Dendritic cell treated with granulocyte-macrophage colony-stimulating factor and Interleukin-4, amounts not matched to agents 40 ng/mL and 50 ng/mL, for 4 days (primary cell): ENCODE data around the gene GDPD4.

Experiments
- H3K27ac Mint-ChIP-seq: one replicate; pipeline ENCODE4 v1.8.0; 2022; ENCODE audit warnings: mild to moderate bottlenecking, mixed read lengths
- H3K27me3 Mint-ChIP-seq: one replicate; pipeline ENCODE4 v1.8.0; 2022; ENCODE audit warnings: mild to moderate bottlenecking, mixed read lengths
- H3K36me3 Mint-ChIP-seq: one replicate; pipeline ENCODE4 v1.8.0; 2022; ENCODE audit warnings: low read depth, mixed read lengths
- H3K4me1 Mint-ChIP-seq: one replicate; pipeline ENCODE4 v1.8.0; 2022; ENCODE audit warnings: low read depth, mixed read lengths
- H3K4me3 Mint-ChIP-seq: one replicate; pipeline ENCODE4 v1.8.0; 2022; ENCODE audit warnings: mild to moderate bottlenecking, moderate library complexity, mixed read lengths
- H3K9me3 Mint-ChIP-seq: one replicate; pipeline ENCODE4 v1.8.0; 2022; ENCODE audit warnings: mixed read lengths
- intact Hi-C: fragments of 100-400 bp; cut with micrococcal nuclease; formaldehyde crosslinking; loops from one replicate; pipeline ENCODE4 v1.15.0; 2022

The GDPD4 gene, protein sequence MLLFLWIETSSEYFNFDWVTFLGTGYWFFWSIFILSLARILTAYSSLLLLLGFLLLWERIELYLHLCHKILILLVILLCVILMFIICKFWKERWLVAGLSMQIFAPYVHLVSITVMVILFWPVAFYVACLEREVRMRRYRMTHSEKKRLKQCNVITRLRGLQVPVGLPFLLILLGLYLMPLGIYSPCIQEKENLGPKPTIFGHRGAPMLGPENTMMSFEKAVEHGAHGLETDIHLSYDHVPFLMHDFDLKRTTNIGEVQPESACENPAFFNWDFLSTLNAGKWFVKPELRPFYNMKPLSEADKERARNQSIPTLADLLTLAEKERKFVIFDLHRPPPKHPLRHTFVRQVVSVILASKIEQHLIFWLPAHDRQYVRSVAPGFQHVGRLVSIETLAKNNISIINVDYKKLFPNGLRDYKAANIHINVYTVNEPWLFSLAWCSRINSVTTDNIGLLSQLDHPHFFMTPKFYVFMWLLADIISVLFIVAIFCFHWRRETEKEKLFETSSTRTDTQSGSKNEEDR

DNA sequence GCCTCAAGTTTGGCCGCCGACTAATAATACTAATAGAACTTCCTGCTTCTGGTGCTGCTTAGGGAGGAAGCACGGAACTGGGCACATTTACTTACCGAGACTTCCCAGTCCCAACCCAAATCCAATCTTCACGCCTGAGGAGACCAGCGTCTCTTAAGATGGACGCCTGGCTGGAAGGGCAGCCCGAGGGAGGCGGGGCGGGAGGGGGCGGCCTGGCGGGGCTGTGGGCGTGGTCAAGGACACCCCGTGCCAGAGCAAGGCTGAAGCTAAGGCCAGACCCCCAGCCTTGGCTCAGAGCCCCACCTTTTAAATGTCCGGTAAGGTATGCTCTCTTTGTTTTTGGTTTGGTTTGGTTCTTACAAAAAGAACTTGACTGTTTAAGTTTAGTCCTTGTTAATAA lies at the start of gene GDPD4:
GDPD4 (minus strand) TSS at position 177 of the 400 bp plus-strand sequence. CDS start 16,549 bp downstream, outside the sequence.
- H3K9me3 Mint-ChIP-seq = no peaks in the 10 kb centered on the region
- no peak within 1 kb of the TSS for H3K27ac Mint-ChIP-seq
- H3K27me3 Mint-ChIP-seq = peaks cover 1% of the 10 kb centered on the region
- no peak within 1 kb of the TSS for H3K4me3 Mint-ChIP-seq
- no peaks in the 10 kb centered on the region for H3K36me3 Mint-ChIP-seq
- H3K4me1 Mint-ChIP-seq = no peaks in the 10 kb centered on the region
- intact Hi-C loops = no loop called here

DNA sequence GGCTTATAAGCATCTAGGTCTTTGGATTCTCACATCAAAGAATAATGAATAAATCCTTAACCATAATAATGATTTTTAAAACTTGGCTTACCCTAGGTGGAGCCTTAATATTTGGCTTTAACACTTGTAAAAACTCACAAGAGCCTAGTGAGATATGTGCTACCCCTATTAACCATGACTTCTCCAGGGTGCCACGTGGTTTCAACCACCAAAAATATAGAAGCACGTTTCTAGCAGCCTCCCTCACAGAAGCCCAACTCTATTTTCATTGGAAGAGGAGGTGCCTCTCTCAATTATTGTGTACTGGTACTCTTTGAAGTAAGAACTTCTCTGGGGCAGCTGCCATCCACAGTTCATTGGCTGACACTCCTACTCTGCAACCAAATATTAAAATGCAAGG lies 46.5 kb upstream of the GDPD4 start:
- Mint-ChIP-seq H3K9me3 (no peaks in the 10 kb centered on the region), H3K4me3 (no peak overlapping the region), H3K27me3 (no peaks in the 10 kb centered on the region), H3K27ac (no peak overlapping the region), H3K36me3 (peaks cover 64% of the 10 kb centered on the region), H3K4me1 (no peaks in the 10 kb centered on the region)
- intact Hi-C loops = no loop called here

DNA sequence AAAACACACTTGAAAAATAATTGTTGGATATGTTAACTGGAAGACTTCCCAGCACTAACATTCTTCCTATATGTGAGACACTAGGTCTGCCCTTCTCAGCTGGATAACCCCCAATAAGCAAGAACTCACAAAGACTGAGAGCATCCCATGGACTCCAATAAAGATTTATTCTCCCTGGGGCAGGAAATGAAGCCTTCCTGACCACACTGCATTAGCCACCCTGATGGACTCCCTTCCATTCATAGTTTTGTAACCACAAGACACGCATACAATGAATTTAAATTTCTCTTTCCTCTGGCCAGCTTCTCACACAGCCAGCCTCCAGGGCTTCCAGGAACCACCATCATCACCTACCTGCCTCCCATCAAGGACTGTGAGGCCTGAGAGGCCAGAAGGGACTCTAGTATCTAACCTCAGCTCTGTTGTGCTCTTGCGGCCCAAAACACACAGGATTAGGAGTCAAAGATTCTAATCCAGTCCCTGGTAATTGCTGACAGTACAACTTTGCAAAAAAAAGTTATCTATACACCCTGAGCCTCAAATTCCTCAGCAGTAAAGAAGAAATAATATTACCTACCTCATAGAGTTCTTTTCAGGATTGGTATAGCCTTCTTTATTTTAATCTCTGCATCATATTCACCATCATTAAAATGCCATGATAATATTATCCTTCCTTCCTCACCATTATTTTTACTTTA lies 45.6 kb upstream of the GDPD4 start:
- peaks cover 73% of the 10 kb centered on the region for H3K36me3 Mint-ChIP-seq
- no peak overlapping the region for H3K27ac Mint-ChIP-seq
- H3K4me3 Mint-ChIP-seq = no peak overlapping the region
- intact Hi-C loops = no loop called here
- no peaks in the 10 kb centered on the region for H3K4me1 Mint-ChIP-seq
- no peaks in the 10 kb centered on the region for H3K9me3 Mint-ChIP-seq
- no peaks in the 10 kb centered on the region for H3K27me3 Mint-ChIP-seq

DNA sequence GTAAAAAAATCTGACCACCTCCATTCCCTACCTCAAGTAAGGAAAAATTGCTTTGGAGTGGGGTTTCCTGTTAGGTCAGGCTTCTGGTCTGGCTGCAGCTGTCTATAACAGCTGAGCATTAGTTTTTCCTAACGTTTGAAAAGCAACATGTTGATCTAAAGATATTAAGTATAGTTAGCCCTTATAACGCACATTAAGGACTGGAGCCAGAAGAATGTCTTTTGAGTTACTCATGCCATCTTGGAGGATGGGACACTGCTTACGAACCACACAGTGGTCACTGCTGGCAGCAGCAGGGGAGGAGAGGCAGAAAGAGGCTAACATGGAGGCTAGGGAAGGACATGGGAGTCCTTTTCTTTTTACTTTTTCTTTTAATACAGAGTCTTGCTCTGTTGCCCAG lies 44.1 kb upstream of the GDPD4 start:
- H3K27me3 Mint-ChIP-seq = no peaks in the 10 kb centered on the region
- H3K36me3 Mint-ChIP-seq = peaks cover 88% of the 10 kb centered on the region
- peaks cover 5% of the 10 kb centered on the region for H3K4me1 Mint-ChIP-seq
- no peak overlapping the region for H3K4me3 Mint-ChIP-seq
- no peaks in the 10 kb centered on the region for H3K9me3 Mint-ChIP-seq
- H3K27ac Mint-ChIP-seq = no peak overlapping the region
- intact Hi-C loops = no loop called here

DNA sequence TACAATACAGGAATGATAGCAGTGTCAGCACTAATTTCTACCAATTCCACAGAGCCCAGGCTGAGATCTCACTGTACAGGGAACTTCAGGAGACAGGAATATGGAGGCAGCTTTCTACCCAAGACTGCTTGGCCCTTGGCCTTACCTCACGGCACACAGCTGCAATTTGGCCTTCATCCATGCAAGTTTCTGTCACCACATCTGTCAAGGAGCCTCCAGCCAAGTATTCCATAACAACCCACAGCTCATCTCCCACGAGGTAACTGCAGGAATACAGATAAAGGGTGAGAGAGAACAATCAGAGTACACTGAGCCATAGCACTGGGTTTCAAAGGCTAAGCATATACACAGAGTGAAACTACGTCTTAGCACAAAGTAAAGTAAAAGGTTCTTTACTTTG lies 39.0 kb upstream of the GDPD4 start:
- Mint-ChIP-seq H3K27ac (no peak overlapping the region), H3K4me1 (peaks cover 17% of the 10 kb centered on the region), H3K9me3 (no peaks in the 10 kb centered on the region), H3K27me3 (no peaks in the 10 kb centered on the region), H3K36me3 (peaks cover 80% of the 10 kb centered on the region), H3K4me3 (no peak overlapping the region)
- intact Hi-C loops = no loop called here

DNA sequence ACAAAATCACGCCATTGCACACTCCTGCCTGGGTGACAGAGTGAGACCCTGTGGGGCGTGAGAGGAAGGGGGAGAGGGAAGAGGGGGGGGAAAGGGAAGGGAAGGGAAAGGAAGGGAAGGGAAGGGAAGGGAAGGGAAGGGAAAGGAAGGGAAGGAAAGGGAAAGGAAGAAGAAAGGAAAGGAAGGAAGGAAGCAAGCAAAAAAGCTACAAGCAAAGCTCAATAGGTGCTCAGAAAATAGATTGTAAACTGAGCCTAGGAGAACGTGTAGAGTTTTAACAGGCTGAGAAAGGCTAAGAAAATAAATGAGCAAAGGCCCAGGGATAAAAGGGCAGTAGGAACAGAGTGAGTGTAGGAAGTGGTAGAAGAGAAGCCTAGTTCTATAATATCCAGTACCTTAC lies 30.8 kb upstream of the GDPD4 start:
- Mint-ChIP-seq H3K27ac (no peak overlapping the region), H3K4me1 (peaks cover under 1% of the 10 kb centered on the region), H3K4me3 (no peak overlapping the region), H3K9me3 (no peaks in the 10 kb centered on the region), H3K27me3 (no peaks in the 10 kb centered on the region), H3K36me3 (peaks cover 24% of the 10 kb centered on the region)
- intact Hi-C loops = loop anchor here (10.0 kb wide), 1 partner anchor 213 kb away; no protein-coding TSS in a partner anchor

DNA sequence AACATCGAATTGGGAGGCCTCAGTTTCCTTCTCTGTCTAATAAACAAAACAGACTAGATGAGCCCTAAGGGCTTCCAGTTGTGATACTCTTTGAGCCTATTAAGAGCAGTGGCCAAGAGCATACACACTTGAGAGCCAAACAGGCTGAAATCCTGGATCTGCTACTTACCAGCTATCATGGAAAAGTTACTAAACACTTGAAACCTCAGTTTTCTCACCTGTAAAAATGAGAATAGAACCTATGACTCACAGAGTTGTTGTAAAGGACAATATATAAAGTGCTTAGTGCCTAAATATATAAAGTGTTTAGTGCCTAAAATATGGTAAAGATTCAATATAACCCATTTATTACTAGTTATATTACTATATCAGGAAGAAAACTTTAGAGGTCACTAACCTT lies 23.7 kb upstream of the GDPD4 start:
- H3K9me3 Mint-ChIP-seq = no peaks in the 10 kb centered on the region
- H3K36me3 Mint-ChIP-seq = peaks cover 71% of the 10 kb centered on the region
- H3K27ac Mint-ChIP-seq = no peak overlapping the region
- intact Hi-C loops = no loop called here
- no peaks in the 10 kb centered on the region for H3K27me3 Mint-ChIP-seq
- H3K4me1 Mint-ChIP-seq = peaks cover 4% of the 10 kb centered on the region
- no peak overlapping the region for H3K4me3 Mint-ChIP-seq

DNA sequence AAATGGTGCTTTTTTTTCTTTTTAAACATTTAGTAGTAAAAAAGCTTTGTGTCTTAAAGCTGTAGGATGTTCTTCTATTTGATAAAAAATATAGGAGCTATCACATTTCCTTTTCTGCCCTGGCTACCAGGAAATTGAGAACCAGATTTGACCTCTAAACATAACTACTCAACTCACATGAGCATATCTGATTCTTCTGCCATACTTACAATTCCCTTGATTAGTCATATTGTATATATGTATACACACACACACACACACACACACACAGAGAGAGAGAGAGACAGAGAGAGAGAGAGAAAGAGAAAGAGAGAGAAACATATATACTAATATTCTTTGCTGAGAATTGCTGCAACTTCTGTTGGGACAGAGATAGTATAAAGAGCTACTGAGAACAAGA lies 23.0 kb upstream of the GDPD4 start:
- H3K27ac Mint-ChIP-seq = no peak overlapping the region
- H3K9me3 Mint-ChIP-seq = no peaks in the 10 kb centered on the region
- intact Hi-C loops = no loop called here
- no peaks in the 10 kb centered on the region for H3K27me3 Mint-ChIP-seq
- H3K4me3 Mint-ChIP-seq = no peak overlapping the region
- peaks cover 71% of the 10 kb centered on the region for H3K36me3 Mint-ChIP-seq
- H3K4me1 Mint-ChIP-seq = peaks cover 4% of the 10 kb centered on the region

DNA sequence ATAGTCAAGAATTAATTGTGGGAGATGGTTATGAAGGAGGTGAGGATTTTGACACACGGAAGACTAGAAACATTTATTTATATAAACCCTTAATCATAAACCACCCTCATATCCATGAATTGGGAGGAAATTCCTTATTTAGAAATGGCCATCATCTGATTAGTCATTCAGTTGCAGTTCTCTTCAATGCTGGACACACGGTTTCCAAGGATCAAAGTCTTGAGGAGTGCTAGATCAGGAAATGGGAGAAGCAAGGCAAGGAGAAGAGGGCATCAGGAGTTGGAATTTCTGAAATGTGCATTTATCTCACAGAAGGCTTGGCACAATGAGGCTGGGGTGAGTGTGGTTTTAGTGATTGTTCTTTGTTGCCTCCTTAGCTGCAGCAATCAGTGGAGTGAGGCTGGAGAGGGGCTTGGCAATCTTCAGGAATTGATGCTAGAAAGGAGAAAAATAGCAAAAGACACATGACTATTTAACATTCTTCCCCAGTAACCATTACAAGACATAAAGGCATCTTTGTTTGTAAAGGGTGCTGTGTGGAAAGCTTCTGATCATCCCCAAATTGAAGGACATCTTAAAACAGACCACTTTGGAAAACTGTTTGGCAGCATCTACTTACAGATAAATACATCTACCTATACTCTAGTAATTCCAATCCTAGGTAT lies 21.6 kb upstream of the GDPD4 start:
- Mint-ChIP-seq H3K36me3 (peaks cover 56% of the 10 kb centered on the region), H3K4me1 (peaks cover 4% of the 10 kb centered on the region), H3K4me3 (no peak overlapping the region), H3K9me3 (no peaks in the 10 kb centered on the region), H3K27ac (no peak overlapping the region), H3K27me3 (no peaks in the 10 kb centered on the region)
- intact Hi-C loops = no loop called here

DNA sequence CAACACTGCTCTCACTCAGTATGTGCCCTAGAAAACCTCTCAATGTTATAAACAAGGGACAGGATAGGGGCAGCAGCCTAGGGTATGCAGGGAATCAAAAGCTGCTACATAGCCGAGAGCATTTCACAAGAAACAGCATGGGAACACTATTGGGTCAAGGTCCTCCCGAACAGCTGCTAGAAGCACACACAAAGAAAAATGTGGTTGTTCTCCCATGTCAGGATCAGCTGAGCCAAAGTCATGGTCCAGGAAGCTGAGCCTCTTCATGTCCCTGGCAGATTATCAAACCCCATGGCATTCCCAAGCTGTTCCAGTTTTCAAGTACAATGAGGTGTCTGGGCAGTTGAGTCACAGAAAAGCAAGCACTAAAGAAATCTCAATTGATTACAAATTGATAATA lies 21.0 kb upstream of the GDPD4 start:
- no peaks in the 10 kb centered on the region for H3K9me3 Mint-ChIP-seq
- peaks cover 51% of the 10 kb centered on the region for H3K36me3 Mint-ChIP-seq
- no peak overlapping the region for H3K27ac Mint-ChIP-seq
- intact Hi-C loops = no loop called here
- no peaks in the 10 kb centered on the region for H3K27me3 Mint-ChIP-seq
- peaks cover 4% of the 10 kb centered on the region for H3K4me1 Mint-ChIP-seq
- H3K4me3 Mint-ChIP-seq = no peak overlapping the region

DNA sequence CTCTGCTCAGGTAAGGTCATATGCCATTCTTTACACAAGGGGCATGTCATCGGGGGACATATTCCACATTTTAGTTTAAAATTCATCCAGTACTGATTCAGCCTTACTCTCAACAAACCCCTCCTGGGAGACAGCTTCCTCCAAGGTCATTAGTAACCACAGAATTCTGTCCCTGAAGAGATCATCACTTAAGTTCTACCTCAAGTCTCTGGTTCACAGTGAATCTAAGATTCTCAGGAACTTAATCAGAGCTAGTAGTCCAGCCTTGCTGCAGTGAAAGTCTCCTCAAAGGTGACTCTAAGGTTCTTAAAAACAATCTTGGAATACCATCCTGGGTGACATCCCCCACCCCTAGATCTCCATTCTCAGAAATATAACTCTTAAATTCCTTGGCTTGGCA lies 18.9 kb upstream of the GDPD4 start:
- H3K27me3 Mint-ChIP-seq = peaks cover 4% of the 10 kb centered on the region
- intact Hi-C loops = no loop called here
- H3K4me3 Mint-ChIP-seq = no peak overlapping the region
- no peaks in the 10 kb centered on the region for H3K4me1 Mint-ChIP-seq
- H3K9me3 Mint-ChIP-seq = no peaks in the 10 kb centered on the region
- peaks cover 38% of the 10 kb centered on the region for H3K36me3 Mint-ChIP-seq
- no peak overlapping the region for H3K27ac Mint-ChIP-seq

DNA sequence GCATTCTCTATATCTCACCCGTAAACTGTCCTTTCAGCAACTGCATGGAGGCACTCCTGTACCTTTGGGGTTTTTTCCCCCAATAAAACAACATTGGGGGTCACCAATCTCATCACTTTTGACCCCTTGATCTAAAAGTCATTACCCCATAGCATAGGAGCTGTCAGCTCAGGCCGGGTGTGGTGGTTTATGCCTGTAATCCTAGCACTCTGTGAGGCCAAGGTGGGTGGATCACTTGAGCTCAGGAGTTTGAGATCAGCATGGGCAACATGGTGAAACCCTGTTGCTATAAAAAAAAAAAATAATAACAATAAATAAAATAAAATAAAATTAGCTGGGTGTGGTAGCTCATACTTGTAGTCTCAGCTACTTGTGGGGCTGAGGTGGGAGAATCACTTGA lies 17.1 kb upstream of the GDPD4 start:
- Mint-ChIP-seq H3K4me1 (no peaks in the 10 kb centered on the region), H3K9me3 (no peaks in the 10 kb centered on the region), H3K4me3 (no peak overlapping the region), H3K27me3 (peaks cover 5% of the 10 kb centered on the region), H3K27ac (no peak overlapping the region), H3K36me3 (peaks cover 27% of the 10 kb centered on the region)
- intact Hi-C loops = no loop called here

DNA sequence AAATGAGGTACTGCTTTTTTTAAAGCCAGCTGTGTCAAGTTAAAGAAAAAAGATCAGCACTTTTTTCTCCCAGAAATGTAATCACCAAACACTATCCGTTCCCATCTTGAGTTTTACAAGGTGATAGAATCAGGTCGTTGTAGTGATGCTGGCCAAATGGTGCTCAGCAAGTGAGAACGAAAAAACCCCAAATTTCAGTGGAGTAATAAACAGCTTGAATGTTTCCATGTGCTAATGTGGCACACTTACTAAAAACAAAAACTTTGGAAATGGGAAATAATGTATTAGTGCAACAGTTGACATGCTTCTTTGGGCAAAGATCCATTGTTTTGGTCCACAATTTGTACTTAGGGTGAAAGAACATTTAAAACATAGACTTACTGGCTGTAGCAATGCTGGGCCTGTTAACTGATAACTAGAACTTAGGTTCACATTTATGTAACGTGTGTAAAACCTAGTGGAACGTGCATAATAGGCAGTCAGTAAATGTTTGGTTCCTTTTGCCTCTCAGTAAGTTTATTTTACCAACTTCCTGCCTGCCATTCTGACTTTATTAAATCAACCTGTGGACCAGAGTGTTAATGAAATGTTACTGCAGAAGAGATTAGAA lies 15.4 kb upstream of the GDPD4 start:
- Mint-ChIP-seq H3K36me3 (peaks cover 9% of the 10 kb centered on the region), H3K27ac (no peak overlapping the region), H3K9me3 (no peaks in the 10 kb centered on the region), H3K4me3 (no peak overlapping the region), H3K4me1 (no peaks in the 10 kb centered on the region), H3K27me3 (peaks cover 5% of the 10 kb centered on the region)
- intact Hi-C loops = no loop called here

DNA sequence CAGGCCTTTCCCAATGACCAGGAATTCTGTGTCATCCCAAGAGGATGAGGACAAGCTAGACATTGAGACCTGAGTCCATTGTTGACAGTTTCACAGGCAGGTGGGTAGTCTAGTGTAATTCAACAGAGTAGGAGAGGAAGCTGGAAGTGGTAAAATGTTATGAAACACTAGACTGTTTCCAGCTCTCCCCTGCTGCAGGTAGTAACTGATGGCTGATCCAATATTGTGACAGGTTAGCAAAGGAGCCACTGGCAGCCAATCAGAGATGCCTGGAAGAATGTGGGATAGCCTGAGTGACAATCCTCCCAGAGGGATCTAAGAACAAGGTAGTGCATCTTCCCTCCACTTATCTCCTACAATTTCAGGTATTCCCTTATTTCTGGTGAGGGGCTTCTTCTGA lies 10.6 kb upstream of the GDPD4 start:
- peaks cover 8% of the 10 kb centered on the region for H3K27me3 Mint-ChIP-seq
- no peaks in the 10 kb centered on the region for H3K36me3 Mint-ChIP-seq
- no peaks in the 10 kb centered on the region for H3K4me1 Mint-ChIP-seq
- intact Hi-C loops = no loop called here
- no peak overlapping the region for H3K27ac Mint-ChIP-seq
- H3K4me3 Mint-ChIP-seq = no peak overlapping the region
- no peaks in the 10 kb centered on the region for H3K9me3 Mint-ChIP-seq
